Activated naive CD4-positive, alpha-beta T cell treated with anti-CD3 and anti-CD28 coated beads, Interleukin-2, amount 50 U/mL, for 24 hours (primary cell): ENCODE data around the gene LRRC52.

Experiments
- H3K27ac Mint-ChIP-seq: one replicate; pipeline ENCODE4 v1.8.0; 2021; ENCODE audit warnings: mild to moderate bottlenecking, mixed read lengths
- H3K27me3 Mint-ChIP-seq: one replicate; pipeline ENCODE4 v1.8.0; 2021; ENCODE audit warnings: mixed read lengths
- H3K36me3 Mint-ChIP-seq: one replicate; pipeline ENCODE4 v1.8.0; 2021; ENCODE audit warnings: mixed read lengths
- H3K4me1 Mint-ChIP-seq: one replicate; pipeline ENCODE4 v1.8.0; 2021; ENCODE audit warnings: mixed read lengths
- H3K4me3 Mint-ChIP-seq: one replicate; pipeline ENCODE4 v1.8.0; 2021; ENCODE audit warnings: mild to moderate bottlenecking, mixed read lengths
- H3K9me3 Mint-ChIP-seq: one replicate; pipeline ENCODE4 v1.8.0; 2021; ENCODE audit warnings: mixed read lengths

LRRC52 gene, protein sequence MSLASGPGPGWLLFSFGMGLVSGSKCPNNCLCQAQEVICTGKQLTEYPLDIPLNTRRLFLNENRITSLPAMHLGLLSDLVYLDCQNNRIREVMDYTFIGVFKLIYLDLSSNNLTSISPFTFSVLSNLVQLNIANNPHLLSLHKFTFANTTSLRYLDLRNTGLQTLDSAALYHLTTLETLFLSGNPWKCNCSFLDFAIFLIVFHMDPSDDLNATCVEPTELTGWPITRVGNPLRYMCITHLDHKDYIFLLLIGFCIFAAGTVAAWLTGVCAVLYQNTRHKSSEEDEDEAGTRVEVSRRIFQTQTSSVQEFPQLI

DNA sequence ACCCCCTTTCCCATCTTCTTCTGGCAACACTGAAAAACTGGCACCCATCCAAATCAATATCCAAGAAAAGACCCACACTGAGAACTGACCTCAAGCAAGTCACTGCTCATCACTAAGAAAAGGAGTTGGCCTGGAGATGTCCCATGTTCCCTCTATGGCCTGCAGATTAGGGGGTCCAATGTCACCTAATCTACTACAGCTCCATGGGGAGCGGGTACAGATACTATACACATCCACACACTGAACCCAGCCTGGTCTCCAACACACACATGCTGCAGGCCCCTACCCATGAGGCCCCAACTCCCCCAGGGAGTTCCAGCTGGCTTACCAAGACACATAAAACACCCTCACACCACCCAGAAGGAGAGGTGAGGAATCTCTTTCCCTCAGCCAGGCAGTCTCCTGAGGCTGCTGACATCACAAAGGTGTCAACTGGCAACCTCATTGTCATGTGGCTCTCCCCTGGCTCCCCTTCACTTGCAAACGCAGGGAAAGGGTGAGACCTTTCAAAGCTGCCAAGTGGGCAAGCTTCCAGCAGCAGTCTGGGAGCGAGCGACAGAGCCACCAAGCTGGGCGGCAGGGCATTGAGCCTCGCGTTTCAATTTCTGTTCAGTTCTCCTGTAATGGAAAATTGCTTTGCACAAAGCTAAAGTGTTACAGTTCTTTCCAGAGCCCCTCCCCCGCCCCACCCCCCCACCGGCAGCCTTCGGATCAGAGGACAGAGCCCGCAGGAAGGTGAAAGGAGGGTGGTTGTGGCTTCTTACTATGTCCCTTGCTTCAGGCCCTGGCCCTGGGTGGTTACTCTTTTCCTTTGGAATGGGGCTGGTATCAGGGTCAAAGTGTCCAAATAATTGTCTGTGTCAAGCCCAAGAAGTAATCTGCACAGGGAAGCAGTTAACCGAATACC, at the start of gene LRRC52:
TSS of gene LRRC52 (plus strand) at position 469 of the 907 bp plus-strand sequence. CDS start at position 766, 297 bp downstream.
- no peak within 1 kb of the TSS for H3K4me3 Mint-ChIP-seq
- H3K27me3 Mint-ChIP-seq: peaks cover 16% of the 10 kb centered on the region
- no peaks in the 10 kb centered on the region for H3K36me3 Mint-ChIP-seq
- H3K9me3 Mint-ChIP-seq: no peaks in the 10 kb centered on the region
- no peak within 1 kb of the TSS for H3K27ac Mint-ChIP-seq
- H3K4me1 Mint-ChIP-seq: no peaks in the 10 kb centered on the region

GRCh38 chr1:165494949-165495857, 48.6 kb upstream of the LRRC52 start:
- Mint-ChIP-seq H3K4me3 (no peak overlapping the region), H3K9me3 (no peaks in the 10 kb centered on the region), H3K27ac (no peak overlapping the region), H3K36me3 (no peaks in the 10 kb centered on the region), H3K4me1 (no peaks in the 10 kb centered on the region), H3K27me3 (peaks cover 3% of the 10 kb centered on the region)

GRCh38 chr1:165495858-165496205, 48.0 kb upstream of the LRRC52 start:
- no peaks in the 10 kb centered on the region for H3K9me3 Mint-ChIP-seq
- no peak overlapping the region for H3K4me3 Mint-ChIP-seq
- no peak overlapping the region for H3K27ac Mint-ChIP-seq
- H3K36me3 Mint-ChIP-seq: no peaks in the 10 kb centered on the region
- H3K27me3 Mint-ChIP-seq: peaks cover 4% of the 10 kb centered on the region
- H3K4me1 Mint-ChIP-seq: no peaks in the 10 kb centered on the region

DNA sequence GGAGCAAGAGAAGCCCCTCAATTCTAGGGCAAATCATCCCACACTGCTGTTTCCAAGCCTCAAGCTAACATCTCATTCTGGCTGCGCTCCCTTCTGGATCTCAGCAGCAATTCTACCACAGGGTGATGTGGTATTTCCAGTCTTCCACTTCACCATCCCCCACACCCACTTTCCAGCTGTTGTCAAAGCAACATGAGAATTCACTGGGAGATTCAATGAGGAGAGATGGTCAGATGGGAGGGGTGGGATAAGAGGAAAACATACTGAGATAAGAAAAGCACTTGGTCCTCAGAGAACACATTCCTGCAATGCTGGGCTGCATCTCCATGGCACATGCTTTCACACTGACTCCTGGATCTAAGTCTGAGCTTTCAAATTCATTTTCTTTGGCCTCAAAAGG, 47.3 kb upstream of the LRRC52 start:
- H3K4me3 Mint-ChIP-seq: no peak overlapping the region
- H3K27ac Mint-ChIP-seq: no peak overlapping the region
- no peaks in the 10 kb centered on the region for H3K9me3 Mint-ChIP-seq
- no peaks in the 10 kb centered on the region for H3K36me3 Mint-ChIP-seq
- H3K27me3 Mint-ChIP-seq: peaks cover 4% of the 10 kb centered on the region
- no peaks in the 10 kb centered on the region for H3K4me1 Mint-ChIP-seq

GRCh38 chr1:165497069-165498013, 46.5 kb upstream of the LRRC52 start:
- H3K4me3 Mint-ChIP-seq: no peak overlapping the region
- peaks cover 9% of the 10 kb centered on the region for H3K27me3 Mint-ChIP-seq
- no peaks in the 10 kb centered on the region for H3K36me3 Mint-ChIP-seq
- H3K4me1 Mint-ChIP-seq: no peaks in the 10 kb centered on the region
- no peaks in the 10 kb centered on the region for H3K9me3 Mint-ChIP-seq
- no peak overlapping the region for H3K27ac Mint-ChIP-seq

GRCh38 chr1:165501330-165501969, 42.4 kb upstream of the LRRC52 start:
- no peak overlapping the region for H3K4me3 Mint-ChIP-seq
- no peaks in the 10 kb centered on the region for H3K4me1 Mint-ChIP-seq
- peaks cover 10% of the 10 kb centered on the region for H3K9me3 Mint-ChIP-seq
- H3K27ac Mint-ChIP-seq: no peak overlapping the region
- peaks cover 9% of the 10 kb centered on the region for H3K27me3 Mint-ChIP-seq
- no peaks in the 10 kb centered on the region for H3K36me3 Mint-ChIP-seq

- H3K27me3 Mint-ChIP-seq: peaks cover 9% of the 10 kb centered on the region
- no peaks in the 10 kb centered on the region for H3K36me3 Mint-ChIP-seq
- peaks cover 10% of the 10 kb centered on the region for H3K9me3 Mint-ChIP-seq
- no peak overlapping the region for H3K4me3 Mint-ChIP-seq
- no peak overlapping the region for H3K27ac Mint-ChIP-seq
- no peaks in the 10 kb centered on the region for H3K4me1 Mint-ChIP-seq
Measured at GRCh38 chr1:165501970-165502348, 41.8 kb upstream of the LRRC52 start.

DNA sequence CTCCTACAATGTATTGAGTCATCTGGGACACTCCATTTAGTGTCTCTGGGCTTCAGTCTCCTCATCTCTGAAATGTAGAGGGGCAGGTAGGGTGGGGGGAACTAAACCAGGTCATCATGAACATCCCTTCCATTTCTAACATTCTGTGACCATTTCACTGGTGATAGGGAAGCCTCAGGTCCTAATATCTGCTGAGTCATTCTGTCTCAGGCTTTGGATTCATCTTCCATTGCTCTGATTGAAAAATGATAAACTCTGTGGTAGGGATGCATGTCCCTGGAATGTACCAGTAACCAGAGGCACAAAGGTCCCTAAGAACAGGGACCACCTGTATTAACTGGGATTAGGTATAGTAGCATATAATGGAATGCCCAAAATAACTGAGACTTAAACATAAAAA, 36.2 kb upstream of the LRRC52 start:
- Mint-ChIP-seq H3K4me3 (no peak overlapping the region), H3K36me3 (no peaks in the 10 kb centered on the region), H3K27me3 (peaks cover 8% of the 10 kb centered on the region), H3K27ac (no peak overlapping the region), H3K4me1 (no peaks in the 10 kb centered on the region), H3K9me3 (peaks cover 10% of the 10 kb centered on the region)

DNA sequence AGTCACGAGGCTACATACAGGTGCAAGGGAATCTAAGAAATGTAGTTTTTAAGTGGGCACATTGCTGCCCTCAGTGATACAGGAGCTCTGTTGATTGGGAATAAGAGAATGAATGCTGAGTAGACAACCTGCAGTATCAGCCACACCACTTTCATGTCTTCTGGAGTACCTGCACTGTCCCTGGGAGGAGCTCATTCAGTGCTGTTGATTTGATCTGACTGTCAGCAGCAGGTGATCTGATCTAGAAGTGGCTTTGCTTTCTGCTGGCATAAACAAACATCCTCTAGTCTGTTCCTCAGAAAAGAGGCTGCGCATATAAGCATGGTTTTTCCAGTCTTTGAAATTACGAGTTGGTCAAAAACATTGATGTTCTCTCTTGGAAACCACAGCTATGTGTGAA, 35.5 kb upstream of the LRRC52 start:
- no peaks in the 10 kb centered on the region for H3K4me1 Mint-ChIP-seq
- no peak overlapping the region for H3K4me3 Mint-ChIP-seq
- H3K9me3 Mint-ChIP-seq: peaks cover 10% of the 10 kb centered on the region
- no peaks in the 10 kb centered on the region for H3K36me3 Mint-ChIP-seq
- no peak overlapping the region for H3K27ac Mint-ChIP-seq
- H3K27me3 Mint-ChIP-seq: peaks cover 8% of the 10 kb centered on the region

DNA sequence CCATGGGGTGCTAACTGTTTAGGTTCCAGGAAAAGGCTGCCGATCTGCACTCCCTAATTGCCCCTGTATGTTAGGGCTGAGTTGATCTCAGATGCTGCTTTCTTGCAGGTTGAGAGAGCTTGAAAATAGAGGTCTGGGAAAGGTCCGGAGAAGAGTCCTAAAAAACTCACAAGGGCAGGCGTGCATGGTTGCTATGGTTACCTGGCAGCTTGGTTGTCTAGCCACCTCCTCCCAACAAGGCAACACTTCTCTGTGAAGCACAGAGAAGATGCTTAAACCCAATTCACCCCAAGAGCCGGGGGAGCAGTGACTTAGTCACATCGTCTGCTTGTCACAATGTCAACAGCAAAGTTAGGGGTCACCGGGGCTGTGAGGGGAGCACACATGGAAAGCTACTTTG, 31.0 kb upstream of the LRRC52 start:
- no peaks in the 10 kb centered on the region for H3K9me3 Mint-ChIP-seq
- no peaks in the 10 kb centered on the region for H3K4me1 Mint-ChIP-seq
- peaks cover 7% of the 10 kb centered on the region for H3K27me3 Mint-ChIP-seq
- H3K27ac Mint-ChIP-seq: no peak overlapping the region
- no peak overlapping the region for H3K4me3 Mint-ChIP-seq
- H3K36me3 Mint-ChIP-seq: no peaks in the 10 kb centered on the region

- Mint-ChIP-seq H3K9me3 (peaks cover 18% of the 10 kb centered on the region), H3K4me3 (no peak overlapping the region), H3K27ac (no peak overlapping the region), H3K27me3 (peaks cover 21% of the 10 kb centered on the region), H3K4me1 (no peaks in the 10 kb centered on the region), H3K36me3 (no peaks in the 10 kb centered on the region)
Measured at GRCh38 chr1:165516469-165516868, 27.3 kb upstream of the LRRC52 start.

- peaks cover 40% of the 10 kb centered on the region for H3K27me3 Mint-ChIP-seq
- peaks cover 26% of the 10 kb centered on the region for H3K9me3 Mint-ChIP-seq
- no peaks in the 10 kb centered on the region for H3K36me3 Mint-ChIP-seq
- no peak overlapping the region for H3K27ac Mint-ChIP-seq
- H3K4me3 Mint-ChIP-seq: no peak overlapping the region
- no peaks in the 10 kb centered on the region for H3K4me1 Mint-ChIP-seq
Measured at GRCh38 chr1:165520646-165521045, 23.2 kb upstream of the LRRC52 start.

DNA sequence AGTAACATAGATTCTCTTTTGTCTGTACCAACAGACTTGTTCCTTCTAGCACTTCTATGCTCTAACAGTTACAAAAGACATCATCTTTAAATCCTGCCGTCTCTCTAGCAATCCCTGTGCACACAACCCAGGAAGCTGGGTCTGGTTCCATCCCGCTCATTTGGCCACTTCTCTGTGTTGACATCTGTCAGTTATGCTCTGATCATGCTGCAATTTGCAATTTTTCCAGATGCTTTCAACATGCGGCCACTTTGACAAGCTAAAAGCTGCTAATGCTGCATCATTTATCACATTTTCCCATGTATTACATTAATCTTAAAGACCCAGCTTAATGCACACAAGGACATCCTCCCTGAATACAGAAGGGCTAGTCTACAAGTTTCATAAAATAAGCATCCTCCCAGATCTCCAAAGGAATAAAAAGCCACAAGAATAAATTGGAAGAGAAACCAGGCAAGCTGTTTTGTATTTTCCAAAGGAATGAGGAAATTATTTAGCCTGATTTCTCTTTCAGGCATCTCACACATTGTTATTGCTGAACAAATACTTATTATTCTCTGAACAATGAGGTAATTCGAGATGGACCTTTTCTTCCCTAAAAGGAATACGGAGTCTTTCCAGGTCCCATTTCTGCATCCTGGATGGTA, 19.0 kb upstream of the LRRC52 start:
- Mint-ChIP-seq H3K36me3 (no peaks in the 10 kb centered on the region), H3K9me3 (peaks cover 20% of the 10 kb centered on the region), H3K4me1 (no peaks in the 10 kb centered on the region), H3K27me3 (peaks cover 52% of the 10 kb centered on the region), H3K4me3 (no peak overlapping the region), H3K27ac (no peak overlapping the region)

DNA sequence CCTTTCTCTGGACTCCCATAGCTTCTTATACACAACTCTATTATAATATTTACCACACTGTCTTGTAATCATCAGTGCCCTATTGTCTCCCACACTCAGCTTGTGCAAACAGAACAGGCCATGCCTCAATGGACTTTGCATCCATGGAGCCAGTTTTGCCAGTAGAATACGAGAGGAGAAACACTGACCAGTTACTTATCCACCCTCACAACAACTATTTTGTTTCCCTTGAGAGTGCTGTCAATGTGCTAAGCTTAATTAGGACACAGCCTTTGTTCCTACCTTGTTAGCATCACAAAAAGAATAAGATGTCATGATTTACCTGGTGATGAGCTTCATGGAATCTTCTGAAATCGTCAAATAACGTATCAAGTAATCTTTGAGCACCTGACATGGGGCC, 18.1 kb upstream of the LRRC52 start:
- no peaks in the 10 kb centered on the region for H3K36me3 Mint-ChIP-seq
- H3K27ac Mint-ChIP-seq: no peak overlapping the region
- peaks cover 51% of the 10 kb centered on the region for H3K27me3 Mint-ChIP-seq
- H3K9me3 Mint-ChIP-seq: peaks cover 15% of the 10 kb centered on the region
- H3K4me3 Mint-ChIP-seq: no peak overlapping the region
- no peaks in the 10 kb centered on the region for H3K4me1 Mint-ChIP-seq
